T-helper 1 cell treated with Interleukin-12 subunit alpha and Interleukin-12 subunit beta and Interleukin-4 antibody, amounts not matched to agents 30 ng/mL and 1 ng/mL, for 36 hours (primary cell): ENCODE results near the gene ACSF2. TPM values are rescaled to one million over a fixed set of nuclear protein-coding genes. Genes with fewer than 3 reads are reported as not detected.
"Not testable (repeated sequence)": the region's sequence is repeated elsewhere in the genome, so short reads cannot be mapped to it uniquely, and the experiment has no call there.

ENCODE experiments used
- intact Hi-C: fragments of 100-400 bp; cut with micrococcal nuclease; formaldehyde crosslinking; loops from one replicate; pipeline ENCODE4 v1.15.1; 2024
- total RNA-seq: library from RNA; stranded (reverse); gene quantifications from 2 replicates; pipeline ENCODE4 v1.2.3, GENCODE V29; 2022

ACSF2 gene
- total RNA-seq, 1 donor from 2014 or later, result 18.6 TPM

DNA sequence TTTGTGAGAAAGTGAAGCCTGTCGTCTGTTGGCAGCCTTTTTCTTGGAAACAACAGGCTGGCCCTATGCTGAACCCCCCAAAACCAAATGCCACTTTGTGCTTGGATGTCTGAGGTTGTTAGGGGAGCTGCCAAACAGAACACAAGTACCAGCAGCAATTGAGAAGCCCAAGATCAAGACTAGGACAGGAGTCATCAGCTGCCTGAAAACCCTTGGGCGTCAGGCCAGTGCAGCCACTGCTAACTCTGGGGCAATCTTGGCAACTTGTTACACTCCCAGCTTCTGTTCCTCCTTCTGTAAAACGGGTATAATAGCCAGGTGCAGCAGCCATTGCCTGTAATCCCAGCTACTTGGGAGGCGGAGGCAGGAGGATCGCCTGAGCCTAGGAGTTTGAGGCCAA, 19.4 kb upstream of the ACSF2 start:
- intact Hi-C loops, result no loop called here

DNA sequence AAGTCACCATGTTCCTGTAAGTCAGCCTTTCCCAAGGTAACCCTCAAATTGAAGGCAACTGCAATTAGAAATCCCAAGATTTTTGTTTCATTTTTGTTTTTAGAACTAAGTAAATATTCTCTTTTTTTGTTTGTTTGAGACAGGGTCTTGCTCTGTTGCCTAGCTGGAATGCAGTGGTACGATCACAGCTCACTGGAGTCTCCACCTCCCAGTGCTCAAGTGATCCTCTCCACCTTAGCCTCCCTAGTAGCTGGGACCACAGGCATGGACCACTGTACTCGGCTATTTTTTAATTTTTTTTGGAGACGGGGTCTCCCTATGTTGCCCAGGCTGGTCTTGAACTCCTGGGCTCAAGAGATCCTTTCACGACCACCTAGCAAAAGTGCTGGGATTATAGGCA, 18.1 kb upstream of the ACSF2 start:
- intact Hi-C loops, result no loop called here

DNA sequence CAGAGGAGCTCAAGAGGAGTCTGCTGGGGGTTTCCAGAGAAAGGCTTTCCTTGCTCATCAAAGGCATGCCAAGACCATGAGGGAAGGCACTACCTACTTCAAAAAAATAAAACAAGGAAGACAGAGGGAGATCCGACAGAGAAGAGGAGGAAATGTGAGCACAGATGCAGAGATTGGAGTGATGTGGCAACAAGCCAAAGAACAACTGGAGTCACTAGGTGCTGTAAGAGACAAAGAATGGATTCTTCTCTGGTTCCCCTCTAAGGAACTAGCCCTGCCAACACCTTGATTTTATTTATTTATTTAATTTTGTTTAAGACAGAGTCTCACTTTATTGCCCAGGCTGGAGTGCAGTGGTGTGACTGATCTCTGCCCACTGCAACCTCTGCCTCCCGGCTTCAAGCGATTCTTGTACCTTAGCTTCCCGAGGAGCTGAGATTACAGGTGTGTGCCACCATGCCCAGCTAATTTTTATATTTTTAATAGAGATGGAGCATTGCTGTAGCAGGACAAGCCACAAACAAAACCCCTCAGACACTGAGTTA, 13.8 kb upstream of the ACSF2 start:
- intact Hi-C loops, result no loop called here

GRCh38 chr17:50414808-50415207, 11.2 kb upstream of the ACSF2 start:
- intact Hi-C loops, result no loop called here

- intact Hi-C loops, result not testable (repeated sequence)
Measured at GRCh38 chr17:50419577-50419976, 6.4 kb upstream of the ACSF2 start.

DNA sequence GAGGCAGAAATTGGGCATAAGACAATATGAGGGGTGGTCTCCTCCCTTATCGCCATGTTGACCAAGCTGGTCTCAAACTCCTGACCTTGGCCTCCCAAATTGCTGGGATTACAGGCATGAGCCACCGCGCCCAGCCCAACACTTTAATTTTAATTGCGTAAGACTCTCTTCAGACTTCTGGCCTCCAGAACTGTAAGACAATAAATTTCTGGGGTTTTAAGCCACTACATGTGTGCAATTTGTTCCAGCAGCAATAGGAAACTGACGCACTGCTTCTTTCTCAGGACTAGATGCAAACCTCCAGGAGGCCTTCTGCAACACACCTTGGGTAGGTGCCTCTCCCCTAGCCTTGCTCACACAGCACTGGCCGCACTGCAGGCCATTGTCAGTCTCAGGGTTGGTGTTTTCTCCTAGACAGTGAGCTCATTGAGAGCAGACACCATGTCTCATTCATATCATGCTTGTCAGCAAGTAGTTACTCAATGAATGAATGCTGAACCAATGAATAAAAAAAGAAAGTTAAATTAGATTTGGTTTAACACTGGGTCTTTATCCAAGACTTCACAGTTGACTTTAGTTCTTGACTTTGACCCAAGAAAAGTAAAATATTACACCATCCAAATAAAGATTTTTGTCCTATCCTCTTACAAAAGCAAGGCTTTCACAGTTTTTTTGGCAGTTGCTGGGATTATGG, 5.5 kb upstream of the ACSF2 start:
- intact Hi-C loops, result loop anchor here (1.0 kb wide), 2 partner anchors 23 to 59 kb away; partner anchors contain the start of gene LRRC59

DNA sequence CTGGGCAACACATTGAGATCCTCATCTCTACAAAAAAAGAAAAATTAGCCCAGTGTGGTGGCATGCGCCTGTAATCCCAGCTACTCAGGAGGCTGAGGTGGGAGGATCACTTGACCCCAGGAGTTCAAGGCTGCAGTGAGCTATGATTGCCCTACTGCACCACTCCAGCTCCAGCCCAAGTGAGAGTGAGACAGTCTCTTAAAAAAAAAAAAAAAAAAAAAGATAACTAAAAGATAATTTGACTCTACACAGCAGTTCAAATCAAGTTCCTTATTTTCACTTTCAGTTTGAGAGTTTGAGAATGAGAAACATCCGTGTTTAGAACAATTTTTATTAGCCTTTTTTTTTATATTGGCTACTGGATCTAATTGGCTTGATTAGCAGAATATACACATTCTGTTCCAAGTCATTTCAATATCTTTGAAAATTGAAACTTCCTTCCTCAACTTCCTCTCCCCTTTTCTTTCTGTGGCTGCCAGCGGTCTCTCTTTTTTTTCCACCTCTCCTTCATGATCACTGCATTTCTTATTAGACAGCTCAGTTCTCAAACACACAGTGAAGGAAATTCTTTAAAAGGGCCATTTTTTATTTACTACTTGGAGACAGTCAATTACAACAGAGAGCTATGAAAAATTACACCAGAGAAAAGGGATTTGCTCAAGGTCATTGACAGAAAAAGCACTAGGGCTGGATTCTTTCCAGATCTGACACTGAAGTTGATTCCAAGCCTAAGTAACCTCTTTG, 4.5 kb upstream of the ACSF2 start:
- intact Hi-C loops, result loop anchor here (1.0 kb wide), 2 partner anchors 24 to 58 kb away; partner anchors contain the start of gene LRRC59

DNA sequence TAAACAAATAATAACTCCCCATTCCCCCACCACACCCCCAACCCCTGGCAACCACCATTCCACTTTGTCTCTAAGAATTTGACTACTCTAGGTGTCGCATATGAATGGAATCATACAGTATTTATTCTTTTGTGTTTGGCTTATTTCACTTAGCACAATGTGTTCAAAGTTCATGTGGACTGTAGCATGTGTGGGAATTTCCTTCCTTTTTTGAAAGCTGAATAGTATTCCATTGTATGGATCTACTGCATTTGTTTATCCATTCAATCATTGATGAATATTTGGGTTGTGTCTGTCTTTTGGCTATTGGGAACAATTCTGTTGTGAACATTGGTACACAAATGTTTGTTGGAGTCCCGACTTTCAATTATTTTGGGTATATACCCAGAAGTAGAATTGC, 3.3 kb upstream of the ACSF2 start:
- intact Hi-C loops, result no loop called here

- intact Hi-C loops, result no loop called here
Measured at GRCh38 chr17:50423553-50424159, 2.4 kb upstream of the ACSF2 start.

- intact Hi-C loops, result no loop called here
Measured at GRCh38 chr17:50424246-50424995, 1.6 kb upstream of the ACSF2 start.

- intact Hi-C loops, result loop anchor here (5.0 kb wide), 1 partner anchor 282 kb away; the partner anchor contains the start of gene ANKRD40
Measured at GRCh38 chr17:50424996-50425681, 879 bp upstream of the ACSF2 start.

DNA sequence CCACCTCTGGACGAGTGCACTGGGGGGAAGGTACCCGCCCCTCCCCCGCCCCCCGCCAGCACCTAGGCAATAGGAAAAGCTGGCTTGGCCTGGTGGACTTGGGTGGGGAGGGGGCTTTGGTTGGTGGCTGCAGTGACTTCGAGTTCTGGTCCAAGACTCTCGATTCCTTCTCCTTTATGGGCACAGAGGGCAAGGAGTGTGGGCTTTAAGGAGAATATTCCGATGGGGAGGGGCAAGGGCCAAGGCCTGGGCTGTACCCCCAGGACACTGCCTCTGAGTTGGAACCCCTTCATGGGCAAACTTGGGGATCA, 409 bp downstream of the ACSF2 start:
- intact Hi-C loops, result loop anchor here (1.0 to 5.0 kb wide), 4 partner anchors 54 to 281 kb away; partner anchors contain the start of genes ANKRD40, EME1, MRPL27 and XYLT2

GRCh38 chr17:50426814-50427787, 1.1 kb downstream of the ACSF2 start:
- intact Hi-C loops, result loop anchor here (1.0 to 5.0 kb wide), 4 partner anchors 54 to 280 kb away; partner anchors contain the start of genes ANKRD40, EME1, MRPL27 and XYLT2

DNA sequence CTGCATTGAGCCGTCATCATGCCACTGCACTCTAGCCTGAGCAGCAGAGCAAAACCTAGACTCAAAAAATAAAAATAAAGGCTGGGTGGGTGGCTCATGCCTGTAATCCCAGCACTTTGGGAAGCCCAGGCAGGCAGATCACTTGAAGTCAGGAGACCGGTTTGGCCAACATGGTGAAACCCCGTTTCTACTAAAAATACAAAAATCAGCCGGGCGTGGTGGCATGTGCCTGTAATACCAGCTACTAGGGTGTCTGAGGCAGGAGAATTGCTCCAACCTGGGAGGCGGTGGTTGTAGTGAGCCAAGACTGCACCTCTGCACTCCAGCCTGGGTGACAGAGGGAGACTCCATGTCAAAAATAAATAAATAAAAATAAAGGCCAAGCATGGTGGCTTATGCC, 2.1 kb downstream of the ACSF2 start:
- intact Hi-C loops, result loop anchor here (5.0 kb wide), 1 partner anchor 279 kb away; the partner anchor contains the start of gene ANKRD40

DNA sequence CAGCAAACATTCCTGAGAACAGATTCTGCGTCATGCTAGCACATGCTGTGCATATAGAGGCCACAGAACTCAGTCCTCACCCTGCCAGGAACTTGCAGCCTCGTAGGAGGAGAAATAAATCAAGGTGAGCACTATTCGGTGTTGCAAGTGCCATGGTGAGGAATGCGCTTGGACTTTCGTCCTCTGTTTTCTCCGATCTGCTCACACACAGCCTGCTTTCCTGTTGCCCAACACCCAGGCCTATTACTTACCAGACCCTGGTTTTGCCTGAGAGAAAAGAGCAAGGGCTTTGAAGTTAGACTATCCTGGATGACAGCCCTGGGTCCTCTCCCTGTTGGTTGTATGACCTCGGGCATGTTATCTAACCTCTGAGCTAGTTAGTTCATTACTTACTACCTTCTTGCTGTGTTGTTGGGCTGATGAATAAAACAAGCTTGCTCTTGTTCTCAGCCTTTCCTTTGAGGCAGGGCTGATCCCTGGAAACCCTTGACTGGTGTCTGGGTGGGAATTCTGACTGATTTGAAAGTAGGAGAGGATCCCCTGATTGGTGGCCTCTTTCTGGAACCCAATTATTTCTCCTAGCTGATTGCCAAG, 2.9 kb downstream of the ACSF2 start:
- intact Hi-C loops, result loop anchor here (5.0 kb wide), 1 partner anchor 278 kb away; the partner anchor contains the start of gene ANKRD40

- intact Hi-C loops, result loop anchor here (5.0 kb wide), 1 partner anchor 278 kb away; the partner anchor contains the start of gene ANKRD40
Measured at GRCh38 chr17:50429793-50430192, 3.8 kb downstream of the ACSF2 start.

DNA sequence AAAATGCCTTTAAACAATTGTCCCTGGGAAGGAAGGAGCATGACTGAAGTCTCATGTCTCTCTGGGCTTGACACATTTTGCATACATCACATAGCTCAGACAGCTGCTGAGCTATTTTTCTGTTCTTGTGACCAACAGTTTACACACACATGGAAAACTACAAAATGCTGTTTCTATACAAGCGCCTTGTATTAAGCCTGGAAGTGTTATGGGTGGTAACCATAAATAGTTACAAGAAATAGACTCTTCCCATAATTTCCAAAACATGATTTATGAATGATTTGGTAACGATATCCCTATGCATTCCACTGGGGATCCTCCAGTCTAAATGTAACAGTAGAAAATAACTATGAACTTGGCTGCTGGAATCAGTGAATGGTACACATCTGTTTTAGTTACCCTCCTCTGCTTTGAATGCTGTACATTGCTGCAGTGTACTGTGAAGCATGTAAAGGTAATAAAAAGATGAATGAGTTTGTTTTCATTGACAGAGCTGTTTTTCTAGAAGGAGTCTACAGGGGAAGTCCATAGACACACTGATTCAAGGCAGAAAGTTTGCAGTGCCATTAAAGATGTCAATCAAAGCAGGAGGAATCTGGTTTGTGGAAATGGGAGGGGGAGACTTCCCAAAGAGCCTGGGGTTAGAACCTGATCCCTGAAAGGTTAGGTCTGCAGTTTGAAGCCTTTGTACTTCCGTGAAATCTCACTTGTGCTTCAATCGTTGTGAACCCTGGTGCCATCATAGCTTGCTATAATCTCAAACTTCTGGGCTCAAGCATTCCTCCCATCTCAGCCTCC, 5.0 kb downstream of the ACSF2 start:
- intact Hi-C loops, result no loop called here
